Spleen (tissue), 11 donors: Measurements from ENCODE around the gene OLFM4. TPM values are rescaled to one million over a fixed set of nuclear protein-coding genes. Genes with fewer than 3 reads are reported as not detected.
A peak's percentile ranks its signal among the peaks of the same experiment; 100 is the strongest.
"Not testable (repeated sequence)": the region's sequence is repeated elsewhere in the genome, so short reads cannot be mapped to it uniquely, and the experiment has no call there.

Experiments
- DNase-seq: peaks from one replicate; pipeline ENCODE4 v3.0.0-alpha.2; 2020
- H3K27ac ChIP-seq, 8 donors: fragments of 200-600 bp; sonication (generic) in 7 of 8; 1 replicate in 4 of 8; 2 replicates in 4 of 8; pipeline versions ENCODE4 v1.5.0 to v1.8.0; 2016 to 2021; ENCODE audit warnings: inconsistent platforms in 4 of 8, mild to moderate bottlenecking in 4 of 8, moderate library complexity in 1 of 8
- H3K27me3 ChIP-seq, 7 donors: fragments of 200-600 bp; sonication (generic) in 6 of 7; replicated peaks in 1 of 7; 1 replicate in 4 of 7; 2 replicates in 3 of 7; pipeline versions ENCODE4 v1.5.0 to v1.8.0; 2016 to 2021; ENCODE audit warnings: inconsistent platforms in 3 of 7, mild to moderate bottlenecking in 1 of 7
- H3K36me3 ChIP-seq, 6 donors: fragments of 200-600 bp; sonication (generic) in 5 of 6; 1 replicate in 4 of 6; 2 replicates in 2 of 6; pipeline versions ENCODE4 v1.5.0 to v1.8.0; 2016 to 2021; ENCODE audit warnings: inconsistent platforms in 2 of 6
- H3K4me1 ChIP-seq, 6 donors: fragments of 200-600 bp; sonication (generic) in 5 of 6; 1 replicate in 3 of 6; 2 replicates in 3 of 6; pipeline versions ENCODE4 v1.5.0 to v1.8.0; 2016 to 2021; ENCODE audit warnings: inconsistent platforms in 3 of 6
- H3K4me3 ChIP-seq, 8 donors: fragments of 200-600 bp; sonication (generic) in 7 of 8; 1 replicate in 4 of 8; 2 replicates in 4 of 8; pipeline versions ENCODE4 v1.5.0 to v1.8.0; 2016 to 2021; ENCODE audit warnings: inconsistent platforms in 4 of 8, mild to moderate bottlenecking in 4 of 8, moderate library complexity in 2 of 8
- H3K9me3 ChIP-seq, 8 donors: fragments of 200-600 bp; sonication (generic) in 7 of 8; 1 replicate in 4 of 8; 2 replicates in 4 of 8; pipeline versions ENCODE4 v1.5.0 to v1.8.0; 2016 to 2021; ENCODE audit warnings: inconsistent platforms in 4 of 8
- CTCF ChIP-seq, 11 experiments: fragments of 200-600 bp in 7 of 11; fragments of 450-650 bp in 4 of 11; sonication (generic) in 4 of 11; IDR thresholded peaks in 8 of 11; conservative IDR thresholded peaks in 3 of 11; 1 replicate in 7 of 11; 2 replicates in 4 of 11; pipeline versions ENCODE4 v1.4.0 to v1.8.0; 2016 to 2021; ENCODE audit warnings: antibody characterized with exemption in 11 of 11, inconsistent platforms in 4 of 11, mild to moderate bottlenecking in 1 of 11
- POLR2A ChIP-seq, 3 donors: fragments of 450-650 bp; IDR thresholded peaks; one replicate each; pipeline ENCODE4 v1.5.1; 2017; ENCODE audit warnings: antibody characterized with exemption in 3 of 3, mild to moderate bottlenecking in 1 of 3
- POLR2AphosphoS5 ChIP-seq, 3 donors: sonication (generic); formaldehyde crosslinking; IDR thresholded peaks; one replicate each; pipeline ENCODE4 v1.5.1; 2017; ENCODE audit warnings: antibody characterized with exemption in 3 of 3
- WGBS, 5 donors: extraction: QIAGEN DNeasy Blood & Tissue Kit in 3 of 5; methylation state at CpG; one replicate each; pipeline versions ENCODE4 v1.1.5 to v1.1.7; 2013 to 2018; 5-methylcytosine and 5-hydroxymethylcytosine counted together
- intact Hi-C: fragments of 100-400 bp; cut with DNase I; formaldehyde crosslinking; loops from one replicate; pipeline ENCODE4 v1.15.0; 2023; ENCODE audit warnings: low total_unique reads
- polyA plus RNA-seq, 3 donors: library from polyadenylated mRNA; stranded (reverse); fragments of 200-250 nt; gene quantifications; one replicate each; pipeline ENCODE4 v1.2.1, GENCODE V29; 2013
- total RNA-seq, 7 donors: library from RNA; depleted of rRNA in 3 of 7; stranded (reverse); fragments of >200 nt in 3 of 7; fragmentation: NEBNext Ultra II Directional in 4 of 7; extraction: Animal tissue kit (Norgen Biotek cat#: 25700) in 4 of 7; gene quantifications; one replicate each; pipeline versions ENCODE4 v1.1.0 to v1.2.1, GENCODE V29; 2016 to 2021
- donor health status: healthy with polysubstance abuse.
- donor health status: DM: no; HTN: no; CAD: no; lungs with moderate emphysema.
- donor health status: DM: no; HTN: no; CAD: no.
- donor health status: Bipolar disorder and iron deficiency.
- donor health status: healthy.
- donor health status: DM: no; HTN: no; CAD: no.
- donor health status: DM: yes; HTN: yes; CAD: no.

OLFM4 gene
- total and polyA plus RNA-seq, 10 donors, result 0.78 to 82.5 (median 3.9) TPM

GRCh38 chr13:53010374-53011105 is 18.1 kb upstream of the OLFM4 start:
- H3K27me3 ChIP-seq, result no peaks in the 10 kb centered on the region
- peak overlapping the region in 1 of 8 donors; percentile 46 for H3K27ac ChIP-seq
- H3K4me3 ChIP-seq, result no peak overlapping the region
- no peak for DNase-seq
- WGBS, 5 donors, result 54 to 74% (median 66%) methylated on average over 7 of the region's 7 CpGs
- no peaks in the 10 kb centered on the region for H3K36me3 ChIP-seq
- peaks cover 0 to 25% (median 5%) of the 10 kb centered on the region in 6 donors for H3K4me1 ChIP-seq
- intact Hi-C loops, result no loop called here
- TF ChIP-seq POLR2A (IDR thresholded peaks at IDR 0.05), result no peak
- no peak for TF ChIP-seq CTCF (IDR thresholded peaks at IDR 0.05 in 8 of 11, conservative IDR thresholded peaks at IDR 0.05 in 3 of 11)
- TF ChIP-seq POLR2AphosphoS5 (IDR thresholded peaks at IDR 0.05), result no peak
- no peaks in the 10 kb centered on the region for H3K9me3 ChIP-seq

- no peaks in the 10 kb centered on the region for H3K9me3 ChIP-seq
- H3K36me3 ChIP-seq, result no peaks in the 10 kb centered on the region
- peak overlapping the region in 4 of 8 donors; percentile 9 to 71 (median 29) for H3K27ac ChIP-seq
- no peak overlapping the region for H3K4me3 ChIP-seq
- DNase-seq, result no peak
- WGBS, 5 donors, result 21 to 39% (median 29%) methylated on average over 3 of the region's 3 CpGs
- peaks cover 0 to 25% (median 5%) of the 10 kb centered on the region in 6 donors for H3K4me1 ChIP-seq
- intact Hi-C loops, result no loop called here
- TF ChIP-seq POLR2AphosphoS5 (IDR thresholded peaks at IDR 0.05), result no peak
- TF ChIP-seq CTCF (IDR thresholded peaks at IDR 0.05 in 8 of 11, conservative IDR thresholded peaks at IDR 0.05 in 3 of 11), result no peak
- no peaks in the 10 kb centered on the region for H3K27me3 ChIP-seq
These were observed 15.9 kb upstream of the OLFM4 start for GRCh38 chr13:53012707-53013106.

GRCh38 chr13:53013113-53013512 is 15.5 kb upstream of the OLFM4 start:
- intact Hi-C loops, result no loop called here
- Histone ChIP-seq H3K36me3 (no peaks in the 10 kb centered on the region), H3K4me1 (peaks cover 0 to 25% (median 5%) of the 10 kb centered on the region in 6 donors), H3K27me3 (no peaks in the 10 kb centered on the region), H3K4me3 (no peak overlapping the region), H3K9me3 (no peaks in the 10 kb centered on the region), H3K27ac (peak overlapping the region in 4 of 8 donors; percentile 9 to 71 (median 29))
- no peak for TF ChIP-seq CTCF (IDR thresholded peaks at IDR 0.05 in 8 of 11, conservative IDR thresholded peaks at IDR 0.05 in 3 of 11)
- no peak for TF ChIP-seq POLR2A (IDR thresholded peaks at IDR 0.05)
- TF ChIP-seq POLR2AphosphoS5 (IDR thresholded peaks at IDR 0.05), result no peak
- DNase-seq, result no peak
- WGBS, 5 donors, result 51 to 74% (median 58%) methylated on average over 5 of the region's 5 CpGs

GRCh38 chr13:53014018-53014417 is 14.6 kb upstream of the OLFM4 start:
- intact Hi-C loops, H3K36me3 ChIP-seq, DNase-seq, H3K9me3 ChIP-seq, H3K4me3 ChIP-seq, H3K27me3 ChIP-seq: not testable (repeated sequence)
- Histone ChIP-seq H3K4me1 (peaks cover 0 to 25% (median 5%) of the 10 kb centered on the region in 6 donors), H3K27ac (peak overlapping the region in 1 of 8 donors; percentile 71)
- 51 to 87% (median 83%) methylated on average over 3 of the region's 3 CpGs for WGBS, 5 donors
